IMR-90 (cell line): ENCODE measurements around the gene STX1B.
"Not testable (repeated sequence)": the region's sequence is repeated elsewhere in the genome, so short reads cannot be mapped to it uniquely, and the experiment has no call there.

Source experiments
- BHLHE40 ChIP-seq: fragments of 150-350 bp; IDR thresholded peaks from 2 replicates; pipeline ENCODE4 v1.6.1; 2016; ENCODE audit warnings: mild to moderate bottlenecking, low read depth, low read length
- MXI1 ChIP-seq: IDR thresholded peaks from 2 replicates; pipeline ENCODE4 v1.6.1; 2012; ENCODE audit warnings: low read depth, mild to moderate bottlenecking, low read length, moderate library complexity, borderline replicate concordance
- POLR2A ChIP-seq: IDR thresholded peaks from 2 replicates; pipeline ENCODE4 v1.6.1; 2012; ENCODE audit warnings: mild to moderate bottlenecking, low read depth, low read length
- RAD21 ChIP-seq: IDR thresholded peaks from 2 replicates; pipeline ENCODE4 v1.6.1; 2012; ENCODE audit warnings: low read length, improper control_type of control experiment
- TF ChIP-seq, protein P1 (sequence below): conservative IDR thresholded peaks from 2 replicates; pipeline ENCODE4 v1.5.1; 2012; ENCODE audit warnings: mild to moderate bottlenecking, low read depth, low read length, improper control_type of control experiment
- TF ChIP-seq, protein P2 (sequence below): fragments of 150-350 bp; IDR thresholded peaks from 2 replicates; pipeline ENCODE4 v1.6.1; 2016; ENCODE audit warnings: low read depth, mild to moderate bottlenecking, low read length, moderate library complexity, borderline replicate concordance
- TF ChIP-seq, protein P3 (sequence below): fragments of 150-350 bp; IDR thresholded peaks from 2 replicates; pipeline ENCODE4 v1.6.1; 2017; ENCODE audit warnings: mild to moderate bottlenecking, antibody characterized with exemption, low read length, low read depth

DNA sequence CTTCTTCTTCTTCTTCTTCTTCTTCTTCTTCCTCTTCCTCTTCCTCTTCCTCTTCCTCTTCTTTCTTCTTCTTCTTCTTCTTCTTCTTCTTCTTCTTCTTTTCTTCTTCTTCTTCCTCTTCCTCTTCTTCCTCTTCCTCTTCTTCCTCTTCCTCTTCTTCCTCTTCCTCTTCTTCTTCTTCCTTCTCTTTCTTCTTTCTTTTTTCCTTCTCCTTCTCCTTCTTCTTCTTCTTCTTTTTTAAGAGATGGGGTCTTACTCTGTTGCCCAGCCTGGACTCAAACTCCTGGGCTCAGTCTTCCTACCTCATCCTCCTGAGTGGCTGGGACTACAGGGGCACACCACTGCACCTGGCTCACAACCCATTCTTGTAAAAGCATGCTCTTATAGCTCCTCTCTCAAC is 2.9 kb upstream of the STX1B start:
- TF ChIP-seq RAD21, POLR2A, MXI1, BHLHE40: not testable (repeated sequence)
- TF ChIP-seq, protein P1, sequence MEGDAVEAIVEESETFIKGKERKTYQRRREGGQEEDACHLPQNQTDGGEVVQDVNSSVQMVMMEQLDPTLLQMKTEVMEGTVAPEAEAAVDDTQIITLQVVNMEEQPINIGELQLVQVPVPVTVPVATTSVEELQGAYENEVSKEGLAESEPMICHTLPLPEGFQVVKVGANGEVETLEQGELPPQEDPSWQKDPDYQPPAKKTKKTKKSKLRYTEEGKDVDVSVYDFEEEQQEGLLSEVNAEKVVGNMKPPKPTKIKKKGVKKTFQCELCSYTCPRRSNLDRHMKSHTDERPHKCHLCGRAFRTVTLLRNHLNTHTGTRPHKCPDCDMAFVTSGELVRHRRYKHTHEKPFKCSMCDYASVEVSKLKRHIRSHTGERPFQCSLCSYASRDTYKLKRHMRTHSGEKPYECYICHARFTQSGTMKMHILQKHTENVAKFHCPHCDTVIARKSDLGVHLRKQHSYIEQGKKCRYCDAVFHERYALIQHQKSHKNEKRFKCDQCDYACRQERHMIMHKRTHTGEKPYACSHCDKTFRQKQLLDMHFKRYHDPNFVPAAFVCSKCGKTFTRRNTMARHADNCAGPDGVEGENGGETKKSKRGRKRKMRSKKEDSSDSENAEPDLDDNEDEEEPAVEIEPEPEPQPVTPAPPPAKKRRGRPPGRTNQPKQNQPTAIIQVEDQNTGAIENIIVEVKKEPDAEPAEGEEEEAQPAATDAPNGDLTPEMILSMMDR = not testable (repeated sequence)
- TF ChIP-seq, protein P2, sequence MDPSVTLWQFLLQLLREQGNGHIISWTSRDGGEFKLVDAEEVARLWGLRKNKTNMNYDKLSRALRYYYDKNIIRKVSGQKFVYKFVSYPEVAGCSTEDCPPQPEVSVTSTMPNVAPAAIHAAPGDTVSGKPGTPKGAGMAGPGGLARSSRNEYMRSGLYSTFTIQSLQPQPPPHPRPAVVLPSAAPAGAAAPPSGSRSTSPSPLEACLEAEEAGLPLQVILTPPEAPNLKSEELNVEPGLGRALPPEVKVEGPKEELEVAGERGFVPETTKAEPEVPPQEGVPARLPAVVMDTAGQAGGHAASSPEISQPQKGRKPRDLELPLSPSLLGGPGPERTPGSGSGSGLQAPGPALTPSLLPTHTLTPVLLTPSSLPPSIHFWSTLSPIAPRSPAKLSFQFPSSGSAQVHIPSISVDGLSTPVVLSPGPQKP = not testable (repeated sequence)
- TF ChIP-seq, protein P3, sequence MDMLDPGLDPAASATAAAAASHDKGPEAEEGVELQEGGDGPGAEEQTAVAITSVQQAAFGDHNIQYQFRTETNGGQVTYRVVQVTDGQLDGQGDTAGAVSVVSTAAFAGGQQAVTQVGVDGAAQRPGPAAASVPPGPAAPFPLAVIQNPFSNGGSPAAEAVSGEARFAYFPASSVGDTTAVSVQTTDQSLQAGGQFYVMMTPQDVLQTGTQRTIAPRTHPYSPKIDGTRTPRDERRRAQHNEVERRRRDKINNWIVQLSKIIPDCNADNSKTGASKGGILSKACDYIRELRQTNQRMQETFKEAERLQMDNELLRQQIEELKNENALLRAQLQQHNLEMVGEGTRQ = not testable (repeated sequence)
